ENCODE data around the gene CPM.

Gene CPM

DNA sequence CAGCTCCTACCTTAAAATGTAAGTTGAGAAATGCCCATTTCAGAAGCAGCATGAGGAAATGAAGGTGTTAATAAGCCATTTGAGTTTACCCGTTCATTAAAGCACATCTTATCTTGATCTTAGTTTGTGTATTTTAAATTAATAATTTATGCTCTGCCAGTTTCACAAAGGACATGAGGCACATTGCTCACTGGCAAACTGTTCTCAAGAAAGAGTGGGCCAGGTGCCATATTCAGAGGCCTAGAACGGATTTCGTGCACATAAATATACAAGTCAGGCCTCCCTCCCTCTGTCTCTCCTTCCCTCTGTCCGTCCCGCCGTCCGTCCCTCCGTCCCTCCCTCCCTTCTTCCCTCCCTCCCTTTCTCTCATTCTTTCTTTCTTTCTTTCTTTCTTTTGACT is 29.5 kb downstream of the CPM start:
- no peak for DNase-seq

DNA sequence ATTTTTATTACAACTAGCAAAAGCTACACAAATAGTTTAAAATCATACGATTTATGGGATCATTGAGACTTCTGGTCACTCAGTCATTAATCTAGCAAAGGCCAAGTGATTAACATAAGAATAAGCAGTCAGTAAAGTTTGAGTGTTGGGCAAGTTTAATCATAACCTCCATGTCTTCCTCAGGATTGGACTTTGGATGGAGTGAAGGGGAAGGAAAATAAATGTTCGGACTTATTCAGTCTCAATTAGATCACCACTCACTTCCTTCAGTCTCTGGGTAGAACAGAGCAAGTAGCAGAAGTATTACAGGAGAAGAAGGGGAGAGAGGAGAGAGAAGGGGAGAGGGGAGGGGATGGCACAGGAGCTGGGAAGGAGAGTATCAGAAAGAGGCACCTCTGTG is 31.4 kb downstream of the CPM start:
- no peak for DNase-seq

DNA sequence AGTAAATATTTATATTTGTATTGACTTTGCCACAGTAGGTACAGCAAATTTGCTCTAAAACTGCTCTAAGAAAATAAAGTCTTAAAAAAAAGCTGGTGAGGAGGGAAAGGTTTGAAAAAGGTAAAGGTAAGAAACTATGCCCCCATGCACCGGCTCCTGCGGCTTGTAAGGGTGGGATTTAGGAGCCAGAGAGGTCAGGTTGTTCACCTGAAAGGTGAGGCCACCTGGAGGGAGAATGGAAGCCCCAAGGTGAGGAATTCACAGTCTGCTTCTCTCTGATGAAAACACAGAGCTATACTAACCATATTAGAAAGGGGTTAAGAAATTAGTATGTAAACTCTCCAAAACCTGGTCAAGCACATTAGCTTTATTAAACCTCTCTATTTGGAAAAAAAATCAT is 31.8 kb downstream of the CPM start:
- no peak for DNase-seq

DNA sequence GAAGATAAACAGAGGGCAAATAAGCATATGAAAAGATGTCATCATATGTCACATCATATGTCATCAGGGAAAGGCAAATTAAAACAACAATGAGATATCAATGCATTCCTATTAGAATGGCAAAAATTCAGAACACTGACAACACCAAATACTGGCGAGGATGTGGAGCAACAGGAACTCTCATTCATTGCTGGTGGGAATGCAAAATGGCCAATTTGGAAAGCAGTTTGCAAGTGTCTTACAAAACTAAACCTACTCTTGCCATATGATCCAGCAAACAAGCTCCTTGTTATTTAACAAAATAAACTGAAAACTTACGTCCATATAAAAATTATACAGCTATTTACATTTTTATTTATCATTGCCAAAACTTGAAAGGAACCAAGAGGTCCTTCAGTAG is 32.7 kb downstream of the CPM start:
- DNase-seq = no peak

DNA sequence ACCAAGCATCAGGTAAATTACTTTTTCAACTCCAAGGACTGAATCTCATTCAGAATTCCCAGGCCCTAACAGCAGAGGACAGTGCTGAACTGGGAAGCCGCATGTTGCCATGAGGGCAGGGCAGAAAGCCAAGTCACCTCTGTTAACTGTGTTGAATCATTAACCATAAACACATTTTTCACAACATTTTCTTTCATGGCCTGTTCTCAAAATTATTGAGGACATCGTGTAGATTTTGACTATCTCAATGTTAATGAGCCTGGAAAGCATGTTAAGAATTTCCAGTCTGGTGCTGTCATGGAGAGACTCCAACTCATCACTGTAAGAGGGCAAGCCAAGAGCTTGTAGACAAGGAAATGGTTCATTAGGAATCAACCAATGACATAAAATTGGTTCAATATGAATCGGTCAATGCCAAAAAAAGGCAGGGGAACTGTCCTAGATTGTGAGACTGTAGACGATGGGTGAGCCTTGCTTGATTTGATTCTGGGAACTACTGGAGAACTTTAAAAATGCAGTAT is 33.7 kb downstream of the CPM start:
- DNase-seq = no peak

DNA sequence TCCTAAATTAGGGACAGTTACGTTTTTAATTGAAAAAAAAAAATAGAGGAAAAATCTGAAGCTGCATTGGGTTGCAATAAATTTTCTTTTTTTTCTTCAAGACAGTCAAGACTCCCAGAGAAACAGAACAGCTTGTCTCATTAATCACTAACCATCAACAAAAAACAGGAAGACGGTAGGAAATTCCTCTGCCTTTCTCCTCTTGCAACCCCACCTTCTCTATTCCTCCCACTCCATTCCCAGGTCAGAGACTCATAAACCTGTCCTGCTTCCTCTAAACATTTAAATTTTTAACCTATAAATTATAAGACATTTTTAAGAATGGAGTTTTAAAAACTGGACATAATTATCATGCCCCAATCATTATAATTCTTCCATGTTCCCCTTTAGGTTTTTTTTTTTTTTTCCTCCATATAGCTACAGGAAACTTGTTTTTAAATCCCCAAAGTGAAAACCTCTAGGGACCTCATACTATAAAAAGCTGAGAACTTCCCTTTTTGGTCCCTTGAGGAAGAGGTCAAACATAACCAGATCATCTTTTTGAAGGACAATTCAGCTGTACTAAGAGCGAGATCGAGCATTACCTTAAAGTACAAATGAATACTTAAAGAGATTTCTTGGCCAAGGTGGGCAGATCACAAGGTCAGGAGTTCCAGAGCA is 36.0 kb downstream of the CPM start:
- DNase-seq = no peak

DNA sequence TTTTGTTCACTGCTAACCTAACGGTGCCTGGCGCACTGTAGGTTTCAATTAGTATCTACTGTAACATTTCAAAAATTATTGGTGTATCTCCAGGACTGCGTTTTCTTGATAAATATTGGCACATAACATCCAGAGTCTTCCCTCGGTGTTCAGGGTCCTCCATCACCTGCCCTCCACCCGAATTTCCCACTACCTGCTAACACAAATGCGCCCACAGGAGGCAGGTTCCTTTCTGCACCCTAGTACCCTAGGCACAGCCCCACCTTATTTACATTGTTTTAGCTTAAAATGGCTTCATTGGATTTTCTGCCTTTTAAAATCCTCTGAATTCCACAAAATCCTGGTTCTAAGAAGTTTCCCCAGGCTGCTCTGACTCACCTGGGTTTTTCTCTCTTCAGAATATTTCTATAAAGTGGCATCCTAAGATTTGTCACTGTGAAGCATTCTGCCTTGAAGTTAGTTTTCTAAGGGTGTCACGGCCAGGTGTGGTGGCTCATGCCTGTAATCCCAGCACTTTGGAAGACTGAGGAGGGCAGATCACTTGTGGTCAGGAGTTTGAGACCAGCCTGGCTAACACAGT is 38.6 kb downstream of the CPM start:
- no peak for DNase-seq

DNA sequence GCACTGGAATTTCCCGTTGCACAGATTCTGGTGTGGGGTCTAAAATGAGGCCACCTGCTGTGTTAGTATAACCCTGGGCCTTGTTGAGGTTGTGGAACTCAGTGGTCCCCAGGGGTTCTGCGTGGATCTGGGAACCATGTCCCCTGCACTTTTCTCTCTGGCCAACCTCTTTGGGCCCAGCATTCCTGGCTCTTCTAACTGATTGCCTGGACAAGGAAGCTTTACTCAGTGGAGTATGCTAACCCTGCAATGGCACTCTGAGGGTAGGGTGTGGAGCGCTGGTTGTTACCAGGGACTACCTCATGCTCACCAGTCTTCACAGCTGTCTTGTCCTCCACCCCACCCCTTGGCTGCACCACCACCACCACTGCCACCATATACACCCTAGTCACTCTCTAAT is 39.2 kb downstream of the CPM start:
- no peak for DNase-seq

DNA sequence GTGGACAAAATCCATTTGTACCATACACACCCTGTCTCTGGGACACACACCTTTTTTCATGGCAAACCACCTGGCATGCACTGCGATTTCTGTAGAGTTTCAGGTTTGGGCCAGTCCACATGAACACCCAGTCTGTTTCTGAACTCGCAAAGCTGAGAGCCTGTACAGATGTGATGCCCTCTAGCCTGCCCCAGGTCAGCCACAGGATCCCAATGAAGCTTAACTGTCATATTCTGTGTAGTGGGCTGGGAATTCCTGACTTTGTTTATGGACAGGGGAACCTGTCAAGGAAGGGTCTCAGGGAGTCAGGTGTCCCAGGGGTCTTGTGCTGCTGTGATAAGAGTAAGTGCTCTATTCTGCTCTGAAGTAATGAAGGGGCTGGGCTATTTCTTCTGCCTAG is 39.8 kb downstream of the CPM start:
- no peak for DNase-seq

DNA sequence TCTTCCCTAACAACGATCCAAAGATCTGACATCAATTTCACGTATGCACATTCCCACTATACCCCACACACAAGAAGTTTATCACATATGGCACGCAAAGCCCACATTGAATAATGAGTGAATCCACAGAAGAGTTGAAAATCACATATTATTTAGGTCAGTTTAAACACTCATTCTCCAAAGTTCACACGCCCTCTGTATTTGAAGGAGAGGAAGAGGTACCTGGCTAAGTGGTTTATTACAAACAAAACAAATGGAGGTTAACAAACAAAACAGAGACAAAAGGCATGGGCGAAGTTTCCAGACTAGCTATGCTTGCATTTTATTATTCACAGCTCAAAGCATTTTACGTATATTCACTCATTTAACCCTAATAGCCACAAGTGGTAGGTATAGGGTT is 41.8 kb downstream of the CPM start:
- DNase-seq = no peak

DNA sequence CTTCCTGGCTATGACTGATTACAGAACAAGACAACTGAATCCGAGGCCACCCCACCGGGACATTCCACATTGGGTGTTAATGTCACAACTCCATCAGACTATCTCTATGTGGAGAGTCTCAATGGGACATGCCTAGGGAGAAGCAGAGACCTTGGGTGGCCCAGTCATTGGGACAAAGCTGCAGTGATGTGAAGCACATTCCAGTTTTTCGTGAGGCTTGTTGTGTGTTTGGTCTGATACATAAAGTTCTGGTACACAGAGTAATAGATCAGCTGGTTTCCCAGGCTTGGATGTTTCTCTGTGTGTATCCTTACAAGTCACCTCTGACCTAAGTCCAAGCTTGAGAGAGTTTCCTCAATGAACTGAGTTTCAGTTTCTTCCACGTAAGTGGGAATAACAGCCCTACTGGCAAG is 42.3 kb downstream of the CPM start:
- no peak for DNase-seq

DNA sequence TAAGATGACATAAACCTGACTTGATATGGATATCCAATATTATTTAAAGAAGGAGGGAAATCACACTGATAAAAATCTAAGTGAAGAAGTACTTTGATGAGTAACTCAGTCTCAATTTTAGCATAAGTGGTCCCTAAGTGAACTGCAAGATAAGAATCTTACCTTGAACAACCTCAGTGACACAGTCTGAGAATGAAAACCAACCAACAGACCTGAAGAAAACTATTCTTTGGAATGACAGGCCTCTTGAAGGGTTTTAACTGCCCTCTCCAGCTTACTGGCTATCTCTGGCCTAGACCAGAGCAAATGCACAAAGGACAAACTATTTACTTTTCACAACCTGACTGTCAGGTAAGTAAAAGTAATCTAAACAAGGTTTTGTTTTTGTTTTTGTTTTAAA is 44.7 kb downstream of the CPM start:
- DNase-seq = no peak

DNA sequence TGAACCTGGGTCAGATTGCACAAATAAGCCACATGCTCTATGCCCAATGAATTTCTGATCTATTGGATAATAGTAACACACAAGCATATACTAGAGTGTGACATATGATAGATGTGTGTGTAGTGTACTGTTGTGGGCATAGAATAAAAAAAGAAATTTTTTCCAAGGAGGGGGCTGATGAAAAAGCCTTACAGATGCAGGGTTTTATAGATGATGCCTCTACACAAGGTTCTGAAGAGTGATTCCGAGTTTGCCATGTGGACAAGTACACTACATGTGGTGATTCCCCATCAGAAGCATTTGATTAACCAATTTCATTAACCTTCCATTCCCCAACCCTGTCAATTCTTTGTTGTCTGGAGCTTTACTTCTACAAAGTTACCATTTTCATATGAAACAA is 45.3 kb downstream of the CPM start:
- no peak for DNase-seq

DNA sequence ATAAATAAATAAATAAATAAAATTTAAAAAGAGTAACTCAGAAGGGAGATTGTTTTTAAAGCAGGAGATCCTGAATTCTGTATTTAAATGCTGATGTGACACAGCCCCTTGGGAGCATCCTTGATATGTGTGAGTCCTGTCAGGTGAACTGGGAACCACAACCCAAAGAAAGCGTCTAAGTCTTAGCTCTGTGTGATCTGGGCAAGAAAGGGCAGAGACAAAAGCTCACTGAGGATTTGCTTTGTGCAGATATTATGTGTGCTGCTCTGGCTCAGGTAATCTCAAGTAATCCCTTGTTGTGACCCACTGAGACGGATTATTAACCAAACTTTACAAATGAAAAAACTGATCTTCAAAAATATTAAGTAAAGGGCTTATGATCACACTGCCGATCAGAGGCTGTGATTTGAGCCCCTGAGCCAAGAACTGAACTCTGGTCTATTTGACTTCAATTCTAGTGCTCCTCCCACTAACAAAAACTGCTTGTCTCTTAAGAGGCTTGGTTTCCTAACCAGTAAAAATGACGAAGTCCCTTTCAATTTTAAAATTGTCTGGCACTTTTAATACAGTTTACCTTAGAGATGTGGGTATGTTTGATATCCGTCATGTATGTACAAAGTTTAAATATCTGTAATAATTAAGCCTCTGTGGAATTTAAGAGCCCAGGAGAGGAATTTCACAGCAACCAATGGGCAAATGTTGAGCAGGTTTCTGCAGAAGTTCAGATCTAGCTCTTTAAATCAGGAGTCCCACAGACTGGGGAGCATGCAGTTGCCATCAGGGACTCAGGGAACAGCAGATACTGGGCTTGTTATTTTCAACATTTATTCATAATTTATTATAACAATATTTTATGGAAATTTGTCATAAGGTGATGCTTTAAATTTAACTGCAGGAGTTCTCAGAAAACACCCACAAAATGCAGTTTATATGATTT is 46.1 kb downstream of the CPM start:
- DNase-seq = no peak

DNA sequence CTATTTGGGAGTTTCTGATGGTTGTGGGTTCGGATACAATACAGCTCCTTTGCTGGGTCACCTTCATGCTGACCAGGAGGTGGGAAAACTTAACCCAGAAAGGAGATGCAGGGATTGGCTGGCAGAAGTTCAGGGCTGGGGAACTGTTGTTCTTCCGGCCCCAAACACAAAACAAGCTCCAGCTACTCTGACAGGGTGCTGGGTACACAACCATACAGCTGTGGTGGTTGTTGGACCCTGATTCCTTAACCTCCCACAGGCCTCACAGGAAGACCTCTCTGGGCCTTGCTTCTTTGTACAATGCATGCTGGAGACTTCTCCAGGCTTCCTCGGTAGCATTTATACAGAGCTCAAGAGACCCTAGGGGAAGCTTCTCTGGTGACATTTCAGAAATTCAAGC is 47.6 kb downstream of the CPM start:
- DNase-seq = no peak

DNA sequence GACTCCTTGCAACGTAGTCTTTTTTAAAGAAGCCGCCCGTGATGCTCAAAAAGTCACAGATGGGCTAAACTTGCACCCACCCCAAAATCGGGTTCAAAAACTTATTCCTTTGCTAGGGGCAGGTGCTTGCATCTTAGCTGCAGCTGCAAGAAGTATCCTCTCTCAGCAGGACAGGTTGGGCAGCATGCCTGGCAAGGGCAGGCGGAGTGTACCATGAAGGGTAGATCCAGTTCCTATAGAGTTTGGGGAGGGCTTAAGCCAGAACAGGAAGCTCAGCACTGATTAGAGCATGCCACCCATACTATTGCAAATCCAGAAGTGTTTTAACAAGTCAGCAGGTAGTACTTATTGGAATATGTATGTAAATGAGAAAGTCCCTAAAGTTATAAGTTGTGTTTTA is 48.7 kb downstream of the CPM start:
- no peak for DNase-seq

DNA sequence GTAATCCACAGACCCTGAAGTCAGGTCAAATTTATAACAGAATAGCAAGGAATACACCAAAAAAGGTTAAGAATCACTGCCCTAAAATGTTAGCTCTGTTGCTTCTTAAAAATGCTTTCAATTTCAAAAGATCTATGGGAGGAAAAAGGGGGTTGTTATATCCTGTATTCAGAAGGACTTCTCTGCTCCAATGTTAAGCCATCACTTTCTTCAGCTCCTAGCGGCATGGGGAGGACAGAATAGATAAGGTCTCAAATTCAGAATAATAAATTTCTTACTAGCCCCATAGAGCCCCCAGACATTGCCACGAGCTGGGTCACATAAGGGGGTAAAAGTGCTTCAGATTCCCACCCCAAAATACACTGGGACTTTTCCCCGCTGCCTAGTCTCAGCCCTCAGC is 49.8 kb downstream of the CPM start:
- DNase-seq = no peak

DNA sequence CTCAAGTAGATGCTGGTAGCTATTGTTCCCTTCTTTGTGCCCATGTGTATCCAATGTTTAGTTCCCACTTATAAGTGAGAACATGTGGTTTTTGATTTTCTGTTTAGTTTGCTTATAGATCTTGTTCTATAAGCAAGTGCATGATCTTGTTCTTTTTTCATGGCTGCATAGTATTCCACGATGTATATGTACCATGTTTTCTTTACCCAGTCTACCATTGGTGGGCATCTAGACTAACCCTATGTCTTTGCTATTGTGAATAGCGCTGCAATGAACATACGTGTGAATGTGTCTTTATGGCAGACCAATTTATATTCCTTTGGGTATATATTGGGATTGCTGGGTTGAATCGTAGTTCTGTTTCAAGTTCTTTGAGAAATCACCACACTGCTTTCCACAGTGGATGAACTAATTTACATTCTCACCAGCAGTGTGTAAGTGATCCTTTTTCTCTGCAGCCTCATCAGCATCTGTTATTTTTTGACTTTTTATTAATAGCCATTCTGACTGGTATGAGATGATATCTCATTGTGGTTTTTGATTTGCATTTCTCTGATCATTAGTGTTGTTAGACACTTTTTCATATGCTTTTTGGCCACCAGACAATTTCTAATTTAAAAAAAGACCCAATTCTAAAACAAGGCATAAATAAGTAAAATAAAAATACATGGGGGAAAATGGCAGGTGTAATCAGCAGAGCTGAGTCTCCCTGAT is 50.6 kb downstream of the CPM start:
- DNase-seq = no peak

DNA sequence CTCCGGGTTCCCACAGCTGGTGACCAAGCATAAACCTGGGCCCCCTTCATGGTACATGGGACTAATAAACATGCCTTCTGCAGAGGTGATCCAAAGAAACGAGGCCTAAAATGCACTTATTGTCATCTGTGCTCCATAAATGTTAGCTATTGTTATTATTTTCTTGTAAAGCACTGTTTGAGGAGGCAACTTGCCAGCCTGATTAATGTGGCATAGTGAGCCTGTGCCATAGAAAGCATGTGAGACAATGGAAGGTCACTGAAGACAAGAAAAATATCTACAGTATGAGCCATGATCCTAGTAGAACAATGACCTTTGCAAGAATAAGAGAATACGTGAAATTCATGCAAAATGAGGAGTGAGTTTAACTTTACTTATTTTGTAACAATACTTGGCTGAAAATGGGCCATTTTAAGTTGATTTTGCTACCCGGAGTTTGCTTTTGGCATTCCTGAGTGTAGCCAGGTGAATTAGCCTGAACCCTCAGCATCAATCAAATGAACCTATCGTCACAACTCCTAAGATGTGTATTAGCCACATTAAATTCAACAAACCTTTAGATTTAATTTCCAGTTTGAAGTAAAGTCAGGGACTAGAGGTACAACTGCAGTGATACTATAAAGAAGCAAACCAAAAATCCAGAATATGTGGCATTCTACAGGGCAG is 52.2 kb downstream of the CPM start:
- no peak for DNase-seq

DNA sequence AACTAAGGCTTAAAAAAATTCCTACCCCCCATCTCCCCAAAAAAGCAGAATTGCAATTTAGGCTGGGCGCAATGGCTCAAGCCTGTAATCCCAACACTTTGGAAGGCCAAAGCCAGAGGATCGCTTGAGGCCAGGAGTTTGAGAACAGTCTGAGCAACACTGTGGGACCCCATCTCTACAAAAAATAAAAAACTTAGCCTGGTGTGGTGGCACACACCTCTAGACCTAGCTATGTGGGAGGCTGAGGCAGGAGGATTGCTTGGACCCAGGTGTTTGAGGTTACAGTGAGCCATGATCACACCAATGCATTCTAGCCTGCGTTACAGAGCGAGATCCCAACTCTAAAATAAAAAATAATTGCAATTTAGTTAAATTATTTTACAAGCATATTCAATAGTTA is 54.1 kb downstream of the CPM start:
- DNase-seq = no peak

DNA sequence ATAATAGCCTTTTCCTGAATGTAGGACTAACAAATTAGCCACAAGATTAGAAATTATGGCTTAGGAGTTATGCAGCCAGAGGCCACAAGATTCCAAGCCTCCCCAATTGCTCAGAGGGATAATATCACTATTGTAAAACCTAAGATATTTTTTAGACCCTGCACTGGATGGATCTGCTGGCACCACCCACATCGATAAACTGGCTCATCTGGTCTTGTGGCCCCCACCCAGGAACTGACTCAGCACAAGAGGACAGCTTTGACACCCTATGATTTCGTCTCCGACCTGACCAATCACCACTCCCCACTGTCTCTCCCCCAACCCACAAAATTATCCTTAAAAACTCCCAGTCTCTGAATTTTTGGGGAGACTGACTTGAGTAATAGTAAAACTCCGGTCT is 54.7 kb downstream of the CPM start:
- DNase-seq = no peak

DNA sequence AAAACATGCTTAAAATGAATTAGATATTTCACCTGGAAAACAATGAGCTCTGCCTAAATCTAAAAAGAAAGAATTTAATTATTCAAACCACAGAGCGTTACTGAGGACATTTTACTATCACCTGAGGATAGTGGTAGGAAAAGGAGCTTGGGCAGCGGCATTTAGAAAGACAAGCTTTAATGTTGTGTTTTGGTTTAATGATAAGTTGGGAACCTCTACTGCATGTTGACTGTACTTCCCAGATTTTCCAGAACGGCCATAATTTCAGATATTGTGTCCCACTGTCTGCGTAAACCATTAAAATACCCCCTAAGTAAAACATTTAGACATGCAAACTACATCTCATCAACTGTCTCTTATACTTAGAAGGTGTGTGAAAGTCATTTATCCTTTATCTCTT is 55.4 kb downstream of the CPM start:
- DNase-seq = no peak

DNA sequence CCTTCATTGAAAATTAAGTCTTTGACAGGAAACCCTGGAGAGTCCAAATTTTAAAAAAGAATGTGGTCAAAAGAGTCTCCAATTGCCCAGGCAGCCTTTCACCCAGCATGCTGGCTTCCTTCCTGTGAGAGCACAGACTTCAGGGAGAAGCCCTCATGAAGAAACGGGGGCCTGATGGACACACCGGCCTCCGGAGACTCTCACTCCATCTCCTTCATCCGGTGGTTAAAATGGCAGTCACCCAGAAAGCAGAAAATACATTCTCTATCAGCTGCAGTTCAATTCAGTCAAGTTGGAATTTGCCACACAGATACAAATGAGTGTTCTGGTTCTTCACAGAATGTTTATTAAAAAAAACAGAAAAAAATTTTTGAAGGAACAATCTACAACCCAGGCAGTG is 56.5 kb downstream of the CPM start:
- DNase-seq = no peak
